Neuronal stem cell (in vitro differentiated cells): Measurements from ENCODE around the gene XPR1.
A peak's percentile ranks its signal among the peaks of the same experiment; 100 is the strongest.

Experiments used
- DNase-seq: peaks from one replicate; pipeline ENCODE4 v3.0.0-alpha.2; 2013; ENCODE audit warnings: low spot score
- H2AFZ ChIP-seq: one replicate; pipeline ENCODE4 v1.6.1; 2013; ENCODE audit warnings: mild to moderate bottlenecking, low read length, inconsistent platforms
- H2AK5ac ChIP-seq: 2 replicates; pipeline ENCODE4 v1.6.1; 2013; ENCODE audit warnings: low read depth, mild to moderate bottlenecking, inconsistent platforms, low read length, moderate library complexity, mixed read lengths
- H2BK120ac ChIP-seq: 2 replicates; pipeline ENCODE4 v1.6.1; 2013; ENCODE audit warnings: low read depth, mild to moderate bottlenecking, inconsistent platforms, low read length, moderate library complexity, mixed read lengths
- H2BK12ac ChIP-seq: one replicate; pipeline ENCODE4 v1.6.1; 2013; ENCODE audit warnings: low read length, inconsistent platforms
- H2BK15ac ChIP-seq: 2 replicates; pipeline ENCODE4 v1.6.1; 2013; ENCODE audit warnings: mild to moderate bottlenecking, low read length, inconsistent platforms, mixed read lengths
- H2BK5ac ChIP-seq: one replicate; pipeline ENCODE4 v1.6.1; 2013; ENCODE audit warnings: inconsistent platforms, mild to moderate bottlenecking, low read length, moderate library complexity
- H3K14ac ChIP-seq: one replicate; pipeline ENCODE4 v1.6.1; 2013; ENCODE audit warnings: low read length, inconsistent platforms
- H3K18ac ChIP-seq: 2 replicates; pipeline ENCODE4 v1.6.1; 2013; ENCODE audit warnings: low read length, inconsistent platforms
- H3K23ac ChIP-seq: 2 replicates; pipeline ENCODE4 v1.6.1; 2013; ENCODE audit warnings: low read depth, mild to moderate bottlenecking, mixed read lengths, low read length, inconsistent platforms; ENCODE audit not compliant: poor library complexity
- H3K27ac ChIP-seq: replicated peaks from 3 replicates; pipeline ENCODE4 v1.5.1; 2013; ENCODE audit warnings: low read length, inconsistent platforms
- H3K27me3 ChIP-seq, 3 experiments: 2 replicates each; pipeline ENCODE4 v1.6.1; 2013; ENCODE audit warnings: low read length in 3 of 3, mild to moderate bottlenecking in 2 of 3, inconsistent platforms in 1 of 3, low read depth in 1 of 3, mixed read lengths in 1 of 3, moderate library complexity in 1 of 3; ENCODE audit not compliant: control insufficient read depth in 3 of 3, insufficient read depth in 3 of 3
- H3K36me3 ChIP-seq, 2 donors: replicated peaks in 1 of 2; 2 replicates each; pipeline ENCODE4 v1.6.1; 2013; ENCODE audit warnings: low read length in 2 of 2; ENCODE audit not compliant: control insufficient read depth in 2 of 2, insufficient read depth in 2 of 2
- H3K4ac ChIP-seq: 2 replicates; pipeline ENCODE4 v1.6.1; 2013; ENCODE audit warnings: inconsistent platforms, mild to moderate bottlenecking, low read length, moderate library complexity
- H3K4me1 ChIP-seq, 2 donors: 1 replicate in 1 of 2; 2 replicates in 1 of 2; pipeline ENCODE4 v1.6.1; 2013; ENCODE audit warnings: low read length in 2 of 2, low read depth in 1 of 2; ENCODE audit not compliant: control insufficient read depth in 2 of 2, insufficient read depth in 1 of 2
- H3K4me2 ChIP-seq: one replicate; pipeline ENCODE4 v1.6.1; 2013; ENCODE audit warnings: mild to moderate bottlenecking, low read length, inconsistent platforms; ENCODE audit not compliant: insufficient read depth, poor library complexity, severe bottlenecking
- H3K4me3 ChIP-seq, 2 donors: 2 replicates each; pipeline ENCODE4 v1.5.1; 2013; ENCODE audit warnings: low read length in 2 of 2, mild to moderate bottlenecking in 2 of 2, inconsistent platforms in 1 of 2, moderate library complexity in 1 of 2
- H3K79me1 ChIP-seq: one replicate; pipeline ENCODE4 v1.6.1; 2013; ENCODE audit warnings: low read depth, mild to moderate bottlenecking, inconsistent platforms, low read length, moderate library complexity
- H3K9ac ChIP-seq: one replicate; pipeline ENCODE4 v1.6.1; 2013; ENCODE audit warnings: mild to moderate bottlenecking, low read depth, low read length, inconsistent platforms; ENCODE audit not compliant: poor library complexity
- H3K9me3 ChIP-seq, 2 donors: replicated peaks in 1 of 2; 2 replicates each; pipeline versions ENCODE3 to v1.6.1; 2013; ENCODE audit warnings: low read length in 2 of 2, mild to moderate bottlenecking in 2 of 2, inconsistent platforms in 1 of 2, low read depth in 1 of 2, mixed read lengths in 1 of 2, moderate library complexity in 1 of 2; ENCODE audit not compliant: control insufficient read depth in 2 of 2, insufficient read depth in 1 of 2
- H4K8ac ChIP-seq: one replicate; pipeline ENCODE4 v1.6.1; 2013; ENCODE audit warnings: low read depth, mild to moderate bottlenecking, inconsistent platforms, low read length, moderate library complexity
- H4K91ac ChIP-seq: one replicate; pipeline ENCODE4 v1.6.1; 2013; ENCODE audit warnings: low read length, low read depth, mild to moderate bottlenecking, inconsistent platforms; ENCODE audit not compliant: poor library complexity
- WGBS, 2 donors: extraction: QIAGEN DNeasy Blood & Tissue Kit; methylation state at CpG; one replicate each; pipeline ENCODE4 v1.1.7; 2013; ENCODE audit warnings: missing lambda C conversion rate in 2 of 2, mixed read lengths in 1 of 2; ENCODE audit not compliant: insufficient read length in 2 of 2, insufficient replicate concordance in 1 of 2; ENCODE audit errors: extremely low coverage in 2 of 2; 5-methylcytosine and 5-hydroxymethylcytosine counted together

XPR1 gene

GRCh38 chr1:180609643-180610555 is 21.9 kb upstream of the XPR1 start:
- Histone ChIP-seq H3K9ac (no peak overlapping the region), H2AFZ (peak overlapping the region; percentile 33), H3K27ac (no peak overlapping the region), H2BK120ac (no peak overlapping the region), H3K79me1 (no peaks in the 10 kb centered on the region), H3K4me1 (peaks cover 12 to 14% of the 10 kb centered on the region in 2 donors), H2BK12ac (no peak overlapping the region), H3K4me2 (no peak overlapping the region), H4K8ac (no peak overlapping the region), H3K27me3 (no peaks in the 10 kb centered on the region), H2BK15ac (no peak overlapping the region), H3K4me3 (no peak overlapping the region), H2BK5ac (no peak overlapping the region), H2AK5ac (no peak overlapping the region), H3K18ac (no peak overlapping the region), H3K36me3 (no peaks in the 10 kb centered on the region), H3K14ac (no peak overlapping the region), H3K23ac (no peak overlapping the region), H3K9me3 (no peaks in the 10 kb centered on the region), H3K4ac (no peak overlapping the region), H4K91ac (no peak overlapping the region)
- DNase-seq = no peak
- no CpG with 5 or more reads among the region's 7 CpGs for WGBS, 2 donors

DNA sequence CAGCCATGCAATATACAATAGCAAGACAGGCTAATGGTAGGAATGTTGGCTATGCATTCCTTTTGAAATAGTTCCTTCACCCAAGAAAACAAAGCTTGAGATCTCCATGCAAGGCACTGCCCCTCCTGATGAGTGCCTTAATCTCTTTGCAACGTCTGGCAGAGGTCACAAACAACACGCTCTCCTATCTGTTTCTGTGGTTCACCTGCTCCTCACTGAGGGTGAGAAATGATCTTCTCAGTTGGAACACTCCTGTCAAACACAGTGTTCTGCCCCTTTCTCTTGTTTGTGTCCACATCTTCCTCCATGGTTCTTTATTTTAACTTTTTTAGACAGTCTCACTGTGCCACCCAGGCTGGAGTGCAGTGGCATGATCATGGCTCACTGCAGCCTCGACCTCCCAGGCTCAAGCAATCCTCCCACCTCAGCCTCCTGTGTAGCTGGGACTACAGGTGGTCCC is 21.2 kb upstream of the XPR1 start:
- Histone ChIP-seq H3K9ac (no peak overlapping the region), H3K9me3 (no peaks in the 10 kb centered on the region), H2BK120ac (no peak overlapping the region), H3K4me3 (no peak overlapping the region), H3K36me3 (no peaks in the 10 kb centered on the region), H3K18ac (no peak overlapping the region), H3K14ac (no peak overlapping the region), H2BK12ac (no peak overlapping the region), H4K8ac (no peak overlapping the region), H3K27me3 (no peaks in the 10 kb centered on the region), H3K23ac (no peak overlapping the region), H3K4me1 (peaks cover 12 to 14% of the 10 kb centered on the region in 2 donors), H2BK5ac (no peak overlapping the region), H3K4ac (no peak overlapping the region), H3K79me1 (no peaks in the 10 kb centered on the region), H2AFZ (no peak overlapping the region), H2BK15ac (no peak overlapping the region), H4K91ac (no peak overlapping the region), H2AK5ac (no peak overlapping the region), H3K27ac (no peak overlapping the region), H3K4me2 (no peak overlapping the region)
- WGBS, 2 donors = no CpG with 5 or more reads among the region's 3 CpGs
- DNase-seq = no peak

- no peak overlapping the region for H3K4me3 ChIP-seq
- H3K9ac ChIP-seq = no peak overlapping the region
- H3K27ac ChIP-seq = no peak overlapping the region
- no peaks in the 10 kb centered on the region for H3K36me3 ChIP-seq
- H3K23ac ChIP-seq = no peak overlapping the region
- no peak overlapping the region for H4K91ac ChIP-seq
- no peak overlapping the region for H2BK12ac ChIP-seq
- peaks cover 8 to 9% of the 10 kb centered on the region in 2 donors for H3K4me1 ChIP-seq
- no peak overlapping the region for H3K4me2 ChIP-seq
- H2BK15ac ChIP-seq = no peak overlapping the region
- no peaks in the 10 kb centered on the region for H3K27me3 ChIP-seq
- no peaks in the 10 kb centered on the region for H3K79me1 ChIP-seq
- H4K8ac ChIP-seq = no peak overlapping the region
- no peak overlapping the region for H2BK120ac ChIP-seq
- WGBS, 2 donors = no CpG with 5 or more reads among the region's 9 CpGs
- H3K9me3 ChIP-seq = no peaks in the 10 kb centered on the region
- H2AK5ac ChIP-seq = no peak overlapping the region
- H3K18ac ChIP-seq = no peak overlapping the region
- no peak overlapping the region for H2BK5ac ChIP-seq
- H3K4ac ChIP-seq = no peak overlapping the region
- peak overlapping the region; percentile 61 for H2AFZ ChIP-seq
- no peak overlapping the region for H3K14ac ChIP-seq
- no peak for DNase-seq
Observed at GRCh38 chr1:180611016-180611930, 20.5 kb upstream of the XPR1 start.

GRCh38 chr1:180612632-180613031 is 19.2 kb upstream of the XPR1 start:
- Histone ChIP-seq H3K4me3 (no peak overlapping the region), H3K36me3 (no peaks in the 10 kb centered on the region), H3K27me3 (no peaks in the 10 kb centered on the region), H4K91ac (no peak overlapping the region), H4K8ac (no peak overlapping the region), H2AK5ac (no peak overlapping the region), H2BK15ac (no peak overlapping the region), H3K18ac (no peak overlapping the region), H3K9me3 (no peaks in the 10 kb centered on the region), H3K27ac (no peak overlapping the region), H3K9ac (no peak overlapping the region), H3K4me2 (no peak overlapping the region), H2BK120ac (no peak overlapping the region), H3K4me1 (peaks cover 6 to 9% of the 10 kb centered on the region in 2 donors), H3K79me1 (no peaks in the 10 kb centered on the region), H2AFZ (no peak overlapping the region), H2BK12ac (no peak overlapping the region), H3K14ac (no peak overlapping the region), H2BK5ac (no peak overlapping the region), H3K23ac (no peak overlapping the region), H3K4ac (no peak overlapping the region)
- no peak for DNase-seq
- no CpG with 5 or more reads among the region's 1 CpG for WGBS, 2 donors
